ENCODE results near the gene SMCHD1. TPM values are rescaled to one million over a fixed set of nuclear protein-coding genes. Genes with fewer than 3 reads are reported as not detected.
A peak's percentile ranks its signal among the peaks of the same experiment; 100 is the strongest.

Gene SMCHD1
- total RNA-seq, 4 donors from 2014 or later = 28.2 to 55.8 (median 31.9) TPM

DNA sequence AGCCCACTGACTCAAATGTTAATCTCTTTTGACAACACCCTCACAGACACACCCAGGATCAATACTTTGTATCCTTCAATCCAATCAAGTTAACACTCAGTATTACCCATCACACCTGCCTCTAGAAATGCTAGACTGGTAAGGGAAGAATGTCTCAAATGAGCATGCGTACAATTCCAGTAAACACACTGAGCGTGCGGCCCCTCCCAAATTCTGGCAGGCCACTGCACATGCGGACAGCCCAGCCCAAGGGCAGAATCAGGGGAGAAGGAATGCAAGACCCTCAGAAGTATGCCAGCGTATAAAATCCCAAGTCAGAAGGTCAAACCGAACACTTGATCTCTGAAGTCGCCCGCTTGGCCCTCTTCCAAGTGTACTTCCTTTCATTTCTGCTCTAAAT is 183.7 kb downstream of the SMCHD1 start:
- WGBS, 2 donors = 68 to 72% methylated on average over 8 of the region's 8 CpGs
- DNase-seq (ENCODE audit: low spot score in 2 of 2) = peak in 1 of 2 donors; percentile 66
- TF ChIP-seq POLR2A (IDR thresholded peaks at IDR 0.05) = no peak
- TF ChIP-seq, protein P1, sequence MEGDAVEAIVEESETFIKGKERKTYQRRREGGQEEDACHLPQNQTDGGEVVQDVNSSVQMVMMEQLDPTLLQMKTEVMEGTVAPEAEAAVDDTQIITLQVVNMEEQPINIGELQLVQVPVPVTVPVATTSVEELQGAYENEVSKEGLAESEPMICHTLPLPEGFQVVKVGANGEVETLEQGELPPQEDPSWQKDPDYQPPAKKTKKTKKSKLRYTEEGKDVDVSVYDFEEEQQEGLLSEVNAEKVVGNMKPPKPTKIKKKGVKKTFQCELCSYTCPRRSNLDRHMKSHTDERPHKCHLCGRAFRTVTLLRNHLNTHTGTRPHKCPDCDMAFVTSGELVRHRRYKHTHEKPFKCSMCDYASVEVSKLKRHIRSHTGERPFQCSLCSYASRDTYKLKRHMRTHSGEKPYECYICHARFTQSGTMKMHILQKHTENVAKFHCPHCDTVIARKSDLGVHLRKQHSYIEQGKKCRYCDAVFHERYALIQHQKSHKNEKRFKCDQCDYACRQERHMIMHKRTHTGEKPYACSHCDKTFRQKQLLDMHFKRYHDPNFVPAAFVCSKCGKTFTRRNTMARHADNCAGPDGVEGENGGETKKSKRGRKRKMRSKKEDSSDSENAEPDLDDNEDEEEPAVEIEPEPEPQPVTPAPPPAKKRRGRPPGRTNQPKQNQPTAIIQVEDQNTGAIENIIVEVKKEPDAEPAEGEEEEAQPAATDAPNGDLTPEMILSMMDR (IDR thresholded peaks at IDR 0.05) = no peak
- H3K4me3 ChIP-seq (ENCODE audit: low read depth, poor library complexity, severe bottlenecking) = no peak overlapping the region
- intact Hi-C loops (cut with DNase I; ENCODE audit: low total_unique reads) = no loop called here

DNA sequence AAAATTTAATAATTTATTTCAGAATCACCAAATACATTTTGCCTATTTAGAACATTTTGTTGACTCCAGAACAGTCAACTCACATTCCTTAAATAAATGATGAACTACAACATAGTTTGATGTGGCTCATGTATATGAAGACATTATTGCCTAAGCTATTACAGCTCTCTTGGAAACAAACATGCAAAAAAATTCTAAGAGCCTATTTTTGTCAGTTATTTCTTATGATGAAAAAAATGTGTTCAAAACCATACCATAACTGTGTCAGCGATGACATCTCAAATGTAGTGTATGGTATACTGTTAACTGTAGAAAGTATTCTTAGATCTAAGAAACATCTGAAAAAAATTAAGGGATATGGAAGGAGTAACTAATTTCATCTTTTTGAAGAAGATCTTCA is 185.0 kb downstream of the SMCHD1 start:
- no peak for DNase-seq (ENCODE audit: low spot score in 2 of 2)
- H3K4me3 ChIP-seq (ENCODE audit: low read depth, poor library complexity, severe bottlenecking) = no peak overlapping the region
- intact Hi-C loops (cut with DNase I; ENCODE audit: low total_unique reads) = no loop called here
- WGBS, 2 donors = 60 to 71% methylated on average over 1 of the region's 1 CpG
- TF ChIP-seq, protein P1 (IDR thresholded peaks at IDR 0.05) = no peak
- no peak for TF ChIP-seq POLR2A (IDR thresholded peaks at IDR 0.05)

- WGBS, 2 donors = 75 to 80% methylated on average over 6 of the region's 6 CpGs
- TF ChIP-seq, protein P1 (IDR thresholded peaks at IDR 0.05) = no peak
- no peak for TF ChIP-seq POLR2A (IDR thresholded peaks at IDR 0.05)
- H3K4me3 ChIP-seq (ENCODE audit: low read depth, poor library complexity, severe bottlenecking) = no peak overlapping the region
- intact Hi-C loops (cut with DNase I; ENCODE audit: low total_unique reads) = no loop called here
- peak; percentile 49 to 85 for DNase-seq (ENCODE audit: low spot score in 2 of 2)
These were observed 187.6 kb downstream of the SMCHD1 start for GRCh38 chr18:2843146-2843545.

GRCh38 chr18:2845172-2845571 is 189.6 kb downstream of the SMCHD1 start:
- intact Hi-C loops (cut with DNase I; ENCODE audit: low total_unique reads) = no loop called here
- no peak for TF ChIP-seq POLR2A (IDR thresholded peaks at IDR 0.05)
- TF ChIP-seq, protein P1 (IDR thresholded peaks at IDR 0.05) = no peak
- DNase-seq (ENCODE audit: low spot score in 2 of 2) = peak in 1 of 2 donors; percentile 15

GRCh38 chr18:2846636-2847316 is 191.2 kb downstream of the SMCHD1 start, which contains the start of gene EMILIN2:
EMILIN2 (plus strand) TSS chr18:2847006; CDS start chr18:2847189, 183 bp downstream.
- peak; percentile 79 to 96 for DNase-seq (ENCODE audit: low spot score in 2 of 2)
- peak within 1 kb of the TSS; percentile 33 for H3K4me3 ChIP-seq (ENCODE audit: low read depth, poor library complexity, severe bottlenecking)
- WGBS, 2 donors = 1 to 2% methylated on average over 39 to 49 of the region's 80 CpGs
- TF ChIP-seq, protein P1 (IDR thresholded peaks at IDR 0.05) = no peak
- TF ChIP-seq POLR2A (IDR thresholded peaks at IDR 0.05) = peak in 1 of 2 donors; percentile 2
- intact Hi-C loops (cut with DNase I; ENCODE audit: low total_unique reads) = no loop called here

More at GRCh38 chr18:2845172-2845571, 189.6 kb downstream of the SMCHD1 start:
- WGBS, 2 donors = 85% methylated on average over 4 of the region's 4 CpGs
- no peak overlapping the region for H3K4me3 ChIP-seq (ENCODE audit: low read depth, poor library complexity, severe bottlenecking)

Data from lower leg skin (tissue), 4 donors.